Measurements from ENCODE around the gene DPP6. TPM values are rescaled to one million over a fixed set of nuclear protein-coding genes. Genes with fewer than 3 reads are reported as not detected.

DPP6 gene
- total RNA-seq, 1 donor from 2014 or later = not detected

- DNase-seq (ENCODE audit: extremely low read depth, low read depth, low spot score) = no peak
Measured at GRCh38 chr7:154744861-154745258, 692.7 kb downstream of the DPP6 start.

- DNase-seq (ENCODE audit: extremely low read depth, low read depth, low spot score) = no peak
Measured at GRCh38 chr7:154746571-154747360, 694.6 kb downstream of the DPP6 start.

GRCh38 chr7:154748089-154748786 lies 696.0 kb downstream of the DPP6 start:
- no peak for DNase-seq (ENCODE audit: extremely low read depth, low read depth, low spot score)

GRCh38 chr7:154750353-154750801 lies 698.2 kb downstream of the DPP6 start:
- DNase-seq (ENCODE audit: extremely low read depth, low read depth, low spot score) = no peak

- DNase-seq (ENCODE audit: extremely low read depth, low read depth, low spot score) = no peak
Measured at GRCh38 chr7:154753226-154753625, 701.0 kb downstream of the DPP6 start.

- no peak for DNase-seq (ENCODE audit: extremely low read depth, low read depth, low spot score)
Measured at GRCh38 chr7:154757756-154758155, 705.6 kb downstream of the DPP6 start.

GRCh38 chr7:154759989-154760388 lies 707.8 kb downstream of the DPP6 start:
- no peak for DNase-seq (ENCODE audit: extremely low read depth, low read depth, low spot score)

- DNase-seq (ENCODE audit: extremely low read depth, low read depth, low spot score) = no peak
Measured at GRCh38 chr7:154765118-154765517, 712.9 kb downstream of the DPP6 start.

GRCh38 chr7:154767142-154767541 lies 714.9 kb downstream of the DPP6 start:
- DNase-seq (ENCODE audit: extremely low read depth, low read depth, low spot score) = no peak

GRCh38 chr7:154767821-154768415 lies 715.7 kb downstream of the DPP6 start:
- DNase-seq (ENCODE audit: extremely low read depth, low read depth, low spot score) = no peak

- no peak for DNase-seq (ENCODE audit: extremely low read depth, low read depth, low spot score)
Measured at GRCh38 chr7:154769001-154769400, 716.8 kb downstream of the DPP6 start.

- DNase-seq (ENCODE audit: extremely low read depth, low read depth, low spot score) = no peak
Measured at GRCh38 chr7:154769527-154769926, 717.3 kb downstream of the DPP6 start.

GRCh38 chr7:154770361-154770760 lies 718.2 kb downstream of the DPP6 start:
- no peak for DNase-seq (ENCODE audit: extremely low read depth, low read depth, low spot score)

- DNase-seq (ENCODE audit: extremely low read depth, low read depth, low spot score) = no peak
Measured at GRCh38 chr7:154770962-154771361, 718.8 kb downstream of the DPP6 start.

- no peak for DNase-seq (ENCODE audit: extremely low read depth, low read depth, low spot score)
Measured at GRCh38 chr7:154774303-154774969, 722.2 kb downstream of the DPP6 start.

- DNase-seq (ENCODE audit: extremely low read depth, low read depth, low spot score) = no peak
Measured at GRCh38 chr7:154775681-154776080, 723.5 kb downstream of the DPP6 start.

- no peak for DNase-seq (ENCODE audit: extremely low read depth, low read depth, low spot score)
Measured at GRCh38 chr7:154776350-154776749, 724.2 kb downstream of the DPP6 start.

GRCh38 chr7:154777023-154777422 lies 724.8 kb downstream of the DPP6 start:
- DNase-seq (ENCODE audit: extremely low read depth, low read depth, low spot score) = no peak

GRCh38 chr7:154777489-154777888 lies 725.3 kb downstream of the DPP6 start:
- no peak for DNase-seq (ENCODE audit: extremely low read depth, low read depth, low spot score)

GRCh38 chr7:154777908-154778307 lies 725.7 kb downstream of the DPP6 start:
- no peak for DNase-seq (ENCODE audit: extremely low read depth, low read depth, low spot score)
